Smooth muscle cell (in vitro differentiated cells): ENCODE measurements around the gene ARHGAP22. TPM values are rescaled to one million over a fixed set of nuclear protein-coding genes. Genes with fewer than 3 reads are reported as not detected.

Source experiments
- DNase-seq: peaks from one replicate; lab custom pipeline; 2025; ENCODE audit not compliant: unreplicated experiment; lab: John Stamatoyannopoulos, UW
- H2AFZ ChIP-seq: fragments of 200-600 bp; sonication (generic); 2 replicates; pipeline ENCODE4 v1.6.0; 2016; ENCODE audit warnings: antibody characterized with exemption, low read depth, mild to moderate bottlenecking
- H3F3A ChIP-seq: fragments of 200-600 bp; sonication (generic); 2 replicates; pipeline ENCODE4 v1.6.0; 2017; ENCODE audit warnings: antibody characterized with exemption, low read depth
- H3K27ac ChIP-seq: fragments of 200-600 bp; sonication (generic); 2 replicates; pipeline ENCODE4 v1.5.1; 2016; ENCODE audit warnings: low read depth, mild to moderate bottlenecking
- H3K27me3 ChIP-seq: fragments of 200-600 bp; sonication (generic); 2 replicates; pipeline ENCODE4 v1.6.1; 2016; ENCODE audit warnings: low read depth, mild to moderate bottlenecking
- H3K36me3 ChIP-seq: fragments of 200-600 bp; sonication (generic); 2 replicates; pipeline ENCODE4 v1.5.1; 2016; ENCODE audit warnings: low read depth
- H3K4me1 ChIP-seq: fragments of 200-600 bp; sonication (generic); 2 replicates; pipeline ENCODE4 v1.5.1; 2016; ENCODE audit warnings: low read depth
- H3K4me2 ChIP-seq: fragments of 200-600 bp; sonication (generic); 2 replicates; pipeline ENCODE4 v1.6.0; 2016; ENCODE audit warnings: mild to moderate bottlenecking
- H3K4me3 ChIP-seq: fragments of 200-600 bp; sonication (generic); 2 replicates; pipeline ENCODE4 v1.5.1; 2016; ENCODE audit warnings: mild to moderate bottlenecking
- H3K79me2 ChIP-seq: fragments of 200-600 bp; sonication (generic); 2 replicates; pipeline ENCODE4 v1.6.0; 2016; ENCODE audit warnings: low read depth, mild to moderate bottlenecking
- H3K9ac ChIP-seq: fragments of 200-600 bp; sonication (generic); 2 replicates; pipeline ENCODE4 v1.6.0; 2016; ENCODE audit warnings: low read depth
- H3K9me3 ChIP-seq: fragments of 200-600 bp; sonication (generic); replicated peaks from 2 replicates; pipeline ENCODE4 v1.5.1; 2016; ENCODE audit warnings: low read depth
- H4K20me1 ChIP-seq: fragments of 200-600 bp; sonication (generic); 2 replicates; pipeline ENCODE4 v1.6.0; 2016; ENCODE audit warnings: low read depth
- WGBS: methylation state at CpG from one replicate; pipeline ENCODE4 v1.1.7; 2016; ENCODE audit warnings: low lambda C conversion rate; 5-methylcytosine and 5-hydroxymethylcytosine counted together
- polyA plus RNA-seq: library from polyadenylated mRNA; unstranded; fragments of >200 nt; fragmentation: Nextera tagmentation; extraction: Ambion mirVana; gene quantifications from 2 replicates; pipeline ENCODE4 v1.2.1, GENCODE V29; 2016
- total RNA-seq: library from RNA; depleted of rRNA; stranded (reverse); fragments of >200 nt; gene quantifications from 2 replicates; pipeline ENCODE4 v1.2.3, GENCODE V29; 2014
- TF ChIP-seq, protein P1 (sequence below): fragments of 200-600 bp; sonication (generic); IDR thresholded peaks from 2 replicates; pipeline ENCODE4 v1.5.1; 2017; ENCODE audit warnings: borderline replicate concordance, mild to moderate bottlenecking, antibody characterized with exemption; ENCODE audit not compliant: insufficient read depth, poor library complexity, severe bottlenecking

Gene ARHGAP22
- total and polyA plus RNA-seq, 2 experiments from 2014 or later: 1.8 to 8.8 TPM

DNA sequence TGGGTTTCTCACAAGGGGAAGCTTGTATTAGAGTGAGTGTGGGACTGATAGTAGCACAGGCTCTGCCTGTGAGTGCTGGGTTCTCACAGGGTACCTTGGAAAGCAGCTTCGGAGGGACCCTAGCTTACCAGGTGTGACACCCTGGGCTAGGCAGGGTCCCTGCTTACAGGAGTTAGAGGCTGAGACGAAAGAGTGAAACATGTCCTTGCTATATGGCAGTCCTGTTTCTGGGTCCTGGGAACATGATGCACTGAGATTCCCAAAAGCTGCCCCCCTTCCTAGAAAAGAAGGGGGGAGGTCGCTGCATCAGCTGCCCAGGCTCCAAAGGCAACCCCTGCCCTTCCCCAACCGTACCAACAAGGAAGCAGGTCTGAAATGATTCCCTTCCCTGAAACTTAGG is 6.3 kb upstream of the ARHGAP22 start:
- peaks cover 5% of the 10 kb centered on the region for H3K9me3 ChIP-seq
- no peaks in the 10 kb centered on the region for H3K4me1 ChIP-seq
- WGBS: 86% methylated on average over 4 of the region's 4 CpGs
- no peak overlapping the region for H3K9ac ChIP-seq
- no peaks in the 10 kb centered on the region for H4K20me1 ChIP-seq
- no peaks in the 10 kb centered on the region for H3K79me2 ChIP-seq
- H3K4me3 ChIP-seq: no peak overlapping the region
- no peaks in the 10 kb centered on the region for H3K36me3 ChIP-seq
- H3K4me2 ChIP-seq: no peak overlapping the region
- no peak overlapping the region for H3K27ac ChIP-seq
- no peak overlapping the region for H2AFZ ChIP-seq
- H3F3A ChIP-seq: no peaks in the 10 kb centered on the region
- TF ChIP-seq, protein P1, sequence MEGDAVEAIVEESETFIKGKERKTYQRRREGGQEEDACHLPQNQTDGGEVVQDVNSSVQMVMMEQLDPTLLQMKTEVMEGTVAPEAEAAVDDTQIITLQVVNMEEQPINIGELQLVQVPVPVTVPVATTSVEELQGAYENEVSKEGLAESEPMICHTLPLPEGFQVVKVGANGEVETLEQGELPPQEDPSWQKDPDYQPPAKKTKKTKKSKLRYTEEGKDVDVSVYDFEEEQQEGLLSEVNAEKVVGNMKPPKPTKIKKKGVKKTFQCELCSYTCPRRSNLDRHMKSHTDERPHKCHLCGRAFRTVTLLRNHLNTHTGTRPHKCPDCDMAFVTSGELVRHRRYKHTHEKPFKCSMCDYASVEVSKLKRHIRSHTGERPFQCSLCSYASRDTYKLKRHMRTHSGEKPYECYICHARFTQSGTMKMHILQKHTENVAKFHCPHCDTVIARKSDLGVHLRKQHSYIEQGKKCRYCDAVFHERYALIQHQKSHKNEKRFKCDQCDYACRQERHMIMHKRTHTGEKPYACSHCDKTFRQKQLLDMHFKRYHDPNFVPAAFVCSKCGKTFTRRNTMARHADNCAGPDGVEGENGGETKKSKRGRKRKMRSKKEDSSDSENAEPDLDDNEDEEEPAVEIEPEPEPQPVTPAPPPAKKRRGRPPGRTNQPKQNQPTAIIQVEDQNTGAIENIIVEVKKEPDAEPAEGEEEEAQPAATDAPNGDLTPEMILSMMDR: no peak
- DNase-seq: no peak
- H3K27me3 ChIP-seq: peaks cover 5% of the 10 kb centered on the region

DNA sequence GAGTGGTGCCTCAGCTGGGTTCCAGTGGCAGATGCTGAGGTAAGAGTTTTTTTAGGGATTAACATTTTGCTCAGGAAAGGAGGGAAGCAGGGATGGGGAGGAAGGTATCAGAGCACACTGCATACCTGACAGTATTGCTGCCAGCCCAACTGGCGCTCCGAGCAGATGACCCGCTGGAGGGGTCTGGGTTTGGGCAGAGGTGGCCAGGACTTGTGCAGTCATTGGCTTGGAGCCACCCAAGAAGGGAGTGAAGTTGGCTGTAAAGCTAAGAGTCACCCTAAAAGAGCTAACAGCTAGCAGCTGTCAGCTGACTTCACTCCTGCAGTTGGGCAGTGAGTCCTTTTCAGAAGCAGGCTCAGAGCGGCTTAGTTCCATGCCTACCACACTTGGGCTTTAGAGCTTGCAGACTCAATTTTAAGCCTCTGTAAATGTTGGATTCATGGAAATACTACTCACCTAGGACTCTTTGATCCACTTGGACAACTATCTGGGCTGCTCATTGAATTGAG is 5.8 kb upstream of the ARHGAP22 start:
- Histone ChIP-seq H3K79me2 (no peaks in the 10 kb centered on the region), H3F3A (no peaks in the 10 kb centered on the region), H2AFZ (no peak overlapping the region), H3K4me3 (no peak overlapping the region), H3K36me3 (no peaks in the 10 kb centered on the region), H3K4me2 (no peak overlapping the region), H3K9ac (no peak overlapping the region), H3K27me3 (peaks cover 5% of the 10 kb centered on the region), H3K4me1 (no peaks in the 10 kb centered on the region), H4K20me1 (no peaks in the 10 kb centered on the region), H3K27ac (no peak overlapping the region), H3K9me3 (peaks cover 3% of the 10 kb centered on the region)
- WGBS: 93% methylated on average over 4 of the region's 4 CpGs
- DNase-seq: no peak
- TF ChIP-seq, protein P1: no peak

DNA sequence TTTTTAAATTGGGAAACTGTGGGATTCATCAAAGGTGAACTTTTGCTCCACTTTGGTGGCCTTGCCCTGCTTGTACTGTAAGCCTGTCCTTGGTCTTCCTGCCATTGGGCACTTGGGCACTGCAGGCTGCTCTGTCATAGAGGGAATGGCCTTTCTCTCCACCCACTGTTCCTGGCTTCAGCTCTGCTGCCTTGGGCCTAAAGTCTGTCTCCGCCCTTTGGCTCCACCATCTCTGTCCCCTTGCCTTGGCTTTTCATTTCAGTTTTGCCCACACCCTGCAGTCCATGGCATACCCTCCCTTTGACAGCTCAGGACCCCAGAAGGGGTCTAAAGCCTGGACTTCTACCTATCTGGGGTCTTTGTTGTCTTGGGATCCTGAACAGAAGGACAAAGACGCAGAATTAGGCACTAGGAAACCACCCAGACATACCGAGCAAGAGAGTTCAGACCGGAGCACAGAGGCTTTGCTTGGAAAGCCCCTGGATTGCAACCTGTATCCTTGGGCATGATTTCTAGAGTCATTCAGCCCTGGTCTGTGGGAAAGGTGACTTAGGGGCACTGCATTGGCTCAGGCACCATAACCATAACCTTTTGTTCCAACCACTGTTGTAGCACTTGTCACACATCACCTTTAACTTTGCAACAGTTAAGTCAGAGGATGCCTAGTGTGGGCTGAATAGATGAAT is 5.2 kb upstream of the ARHGAP22 start:
- peaks cover 5% of the 10 kb centered on the region for H3K27me3 ChIP-seq
- H2AFZ ChIP-seq: no peak overlapping the region
- no peak overlapping the region for H3K4me3 ChIP-seq
- H3K36me3 ChIP-seq: no peaks in the 10 kb centered on the region
- whole genome bisulfite sequencing: 94% methylated on average over 4 of the region's 4 CpGs
- no peak overlapping the region for H3K4me2 ChIP-seq
- H4K20me1 ChIP-seq: no peaks in the 10 kb centered on the region
- no peak for DNase-seq
- TF ChIP-seq, protein P1: no peak
- H3K4me1 ChIP-seq: no peaks in the 10 kb centered on the region
- H3K27ac ChIP-seq: no peak overlapping the region
- no peaks in the 10 kb centered on the region for H3K9me3 ChIP-seq
- H3F3A ChIP-seq: no peaks in the 10 kb centered on the region
- H3K9ac ChIP-seq: no peak overlapping the region
- H3K79me2 ChIP-seq: no peaks in the 10 kb centered on the region

DNA sequence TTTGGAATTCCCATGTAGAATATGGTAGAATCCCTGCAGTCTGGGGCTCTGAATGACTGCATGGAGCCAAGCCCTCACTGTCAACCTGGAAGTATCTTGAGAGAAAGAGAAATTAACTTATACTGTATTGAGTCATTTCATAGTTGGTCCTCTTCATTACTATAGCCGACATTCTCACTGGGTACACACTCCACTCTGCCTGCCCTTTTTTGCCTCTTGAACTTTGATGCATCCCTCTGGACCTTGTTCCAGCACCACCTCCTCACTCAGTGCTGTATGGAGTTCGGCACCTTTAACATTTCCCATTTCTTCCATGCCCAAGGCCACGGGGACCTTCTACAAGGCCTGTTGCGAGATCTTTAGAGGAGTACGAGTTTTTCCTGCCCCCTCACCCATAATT is 4.6 kb upstream of the ARHGAP22 start:
- TF ChIP-seq, protein P1: no peak
- no peak overlapping the region for H3K4me2 ChIP-seq
- H3K36me3 ChIP-seq: no peaks in the 10 kb centered on the region
- H3K79me2 ChIP-seq: no peaks in the 10 kb centered on the region
- H3K27ac ChIP-seq: no peak overlapping the region
- no peak overlapping the region for H3K9ac ChIP-seq
- DNase-seq: no peak
- H3K4me1 ChIP-seq: no peaks in the 10 kb centered on the region
- H3K27me3 ChIP-seq: peaks cover 10% of the 10 kb centered on the region
- H3F3A ChIP-seq: no peaks in the 10 kb centered on the region
- 87% methylated on average over 5 of the region's 5 CpGs for WGBS
- H4K20me1 ChIP-seq: no peaks in the 10 kb centered on the region
- no peaks in the 10 kb centered on the region for H3K9me3 ChIP-seq
- no peak overlapping the region for H3K4me3 ChIP-seq
- no peak overlapping the region for H2AFZ ChIP-seq
